ENCODE data around the gene CRELD1. TPM values are rescaled to one million over a fixed set of nuclear protein-coding genes. Genes with fewer than 3 reads are reported as not detected.
"Not testable (repeated sequence)": the region's sequence is repeated elsewhere in the genome, so short reads cannot be mapped to it uniquely, and the experiment has no call there.

CRELD1 gene
- total RNA-seq, 1 donor from 2014 or later = 22.0 TPM

DNA sequence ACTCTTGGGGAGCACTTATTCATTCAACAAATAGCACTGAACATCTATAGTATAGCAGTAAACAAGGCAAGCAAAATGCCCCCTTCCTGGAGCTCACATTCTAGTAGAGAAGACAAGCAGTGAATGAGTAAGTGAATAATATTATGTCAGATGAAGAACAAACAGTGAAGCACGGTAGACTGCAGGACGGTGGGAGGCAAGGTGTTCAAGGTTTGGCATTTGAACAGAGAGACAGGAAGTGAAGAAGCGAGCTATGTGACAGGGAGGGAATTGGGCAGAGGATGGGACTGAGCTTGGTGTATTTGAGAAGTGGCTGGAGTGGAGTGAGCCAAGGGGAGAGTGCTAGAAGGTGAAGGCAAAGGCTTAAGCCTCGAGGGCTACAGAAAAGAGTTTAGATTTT, 1.4 kb downstream of the CRELD1 start:
- no peak for DNase-seq (ENCODE audit: low read depth in 2 of 2)

DNA sequence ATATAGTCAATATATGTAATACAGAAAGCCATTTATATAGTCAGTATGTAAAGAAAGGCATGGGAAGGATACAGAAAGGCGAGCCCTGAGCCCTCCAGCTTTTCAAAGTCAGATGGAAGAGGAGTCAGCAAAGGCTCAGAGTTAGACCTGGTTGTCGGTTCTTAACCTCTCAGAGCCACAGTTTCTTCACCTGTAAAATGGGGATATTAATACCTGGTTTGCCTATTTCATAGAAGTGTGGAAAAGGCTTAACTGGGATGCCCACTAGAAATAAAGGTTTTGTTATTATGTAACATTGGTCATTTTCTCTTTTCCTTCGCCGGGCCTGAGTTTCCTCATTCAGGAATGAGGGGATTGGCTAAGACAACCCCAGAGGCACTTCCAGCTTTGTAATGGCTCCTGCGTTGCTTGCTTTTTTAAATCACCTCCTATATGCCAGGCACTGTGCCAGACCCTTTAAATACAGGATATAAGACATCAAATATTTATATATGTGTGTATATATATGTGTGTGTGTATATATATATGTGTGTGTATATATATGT, 2.4 kb downstream of the CRELD1 start:
- DNase-seq (ENCODE audit: low read depth in 2 of 2) = no peak

DNA sequence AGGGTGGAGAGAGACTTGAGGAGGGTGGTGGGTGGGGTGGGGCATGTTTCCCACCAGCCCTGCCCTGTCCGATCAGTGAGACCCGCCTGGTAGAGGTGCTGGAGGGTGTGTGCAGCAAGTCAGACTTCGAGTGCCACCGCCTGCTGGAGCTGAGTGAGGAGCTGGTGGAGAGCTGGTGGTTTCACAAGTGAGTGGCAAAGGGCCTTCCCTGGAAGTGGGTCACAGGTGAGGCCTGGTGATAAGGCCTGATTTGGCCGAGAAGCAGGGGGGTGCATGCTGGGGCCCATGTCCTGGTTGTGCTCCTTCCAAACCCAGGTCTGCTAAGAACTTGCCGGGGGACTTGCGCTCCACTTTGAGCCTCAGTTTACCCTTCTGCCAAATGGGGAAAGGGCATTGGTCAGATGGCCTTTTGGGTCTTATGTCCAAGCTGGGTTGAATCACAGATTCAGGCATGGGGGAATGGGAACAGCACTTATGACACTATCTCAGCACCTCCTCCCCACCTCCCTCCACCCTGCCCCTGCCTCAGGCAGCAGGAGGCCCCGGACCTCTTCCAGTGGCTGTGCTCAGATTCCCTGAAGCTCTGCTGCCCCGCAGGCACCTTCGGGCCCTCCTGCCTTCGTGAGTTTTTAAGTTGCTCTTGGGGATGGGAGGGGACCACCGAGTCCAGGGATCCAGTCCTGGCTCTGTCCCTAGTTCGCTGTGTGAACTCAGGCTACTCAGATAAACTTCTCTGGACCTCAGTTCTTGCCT, 4.0 kb downstream of the CRELD1 start:
- DNase-seq (ENCODE audit: low read depth in 2 of 2) = no peak

DNA sequence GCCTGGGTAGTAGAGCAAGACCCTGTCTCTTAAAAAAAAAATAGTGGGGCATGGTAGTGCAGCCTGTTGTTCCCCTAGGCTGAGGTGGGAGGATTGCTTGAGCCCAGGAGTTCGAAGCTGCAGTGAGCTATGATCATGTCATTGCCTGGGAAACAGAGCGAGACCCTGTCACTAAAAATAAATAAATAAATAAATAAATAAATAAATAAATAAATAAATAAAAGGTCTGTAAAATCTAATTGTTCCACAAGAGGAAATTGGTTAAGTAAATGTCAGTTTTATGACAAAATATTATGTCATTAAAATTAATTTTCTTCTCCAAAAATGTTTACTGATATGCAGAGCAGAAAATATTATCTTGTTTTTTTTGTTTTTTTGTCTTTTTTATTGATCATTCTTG, 5.3 kb downstream of the CRELD1 start:
- DNase-seq (ENCODE audit: low read depth in 2 of 2) = no peak

DNA sequence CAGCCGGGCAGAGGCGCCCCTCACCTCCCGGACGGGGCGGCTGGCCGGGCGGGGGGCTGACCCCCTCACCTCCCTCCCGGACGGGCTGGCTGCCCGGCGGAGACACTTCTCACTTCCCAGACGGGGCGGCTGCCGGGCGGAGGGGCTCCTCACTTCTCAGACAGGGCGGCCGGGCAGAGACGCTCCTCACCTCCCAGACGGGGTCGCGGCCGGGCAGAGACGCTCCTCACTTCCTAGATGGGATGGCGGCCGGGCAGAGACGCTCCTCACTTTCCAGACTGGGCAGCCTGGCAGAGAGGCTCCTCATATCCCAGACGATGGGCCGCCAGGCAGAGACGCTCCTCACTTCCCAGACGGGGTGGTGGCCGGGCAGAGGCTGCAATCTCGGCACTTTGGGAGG, 6.3 kb downstream of the CRELD1 start:
- not testable (repeated sequence) for DNase-seq (ENCODE audit: low read depth in 2 of 2)

DNA sequence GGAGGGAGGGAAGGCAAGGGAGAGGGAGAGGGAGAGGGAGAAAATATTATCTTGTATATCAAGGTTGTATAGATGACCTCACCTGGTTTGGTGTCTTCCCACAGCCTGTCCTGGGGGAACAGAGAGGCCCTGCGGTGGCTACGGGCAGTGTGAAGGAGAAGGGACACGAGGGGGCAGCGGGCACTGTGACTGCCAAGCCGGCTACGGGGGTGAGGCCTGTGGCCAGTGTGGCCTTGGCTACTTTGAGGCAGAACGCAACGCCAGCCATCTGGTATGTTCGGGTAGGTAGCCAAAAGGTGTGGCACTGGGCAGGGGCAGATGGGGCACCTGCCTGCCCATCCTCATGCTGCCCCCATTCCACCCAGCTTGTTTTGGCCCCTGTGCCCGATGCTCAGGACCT, 7.1 kb downstream of the CRELD1 start:
- DNase-seq (ENCODE audit: low read depth in 2 of 2) = no peak

DNA sequence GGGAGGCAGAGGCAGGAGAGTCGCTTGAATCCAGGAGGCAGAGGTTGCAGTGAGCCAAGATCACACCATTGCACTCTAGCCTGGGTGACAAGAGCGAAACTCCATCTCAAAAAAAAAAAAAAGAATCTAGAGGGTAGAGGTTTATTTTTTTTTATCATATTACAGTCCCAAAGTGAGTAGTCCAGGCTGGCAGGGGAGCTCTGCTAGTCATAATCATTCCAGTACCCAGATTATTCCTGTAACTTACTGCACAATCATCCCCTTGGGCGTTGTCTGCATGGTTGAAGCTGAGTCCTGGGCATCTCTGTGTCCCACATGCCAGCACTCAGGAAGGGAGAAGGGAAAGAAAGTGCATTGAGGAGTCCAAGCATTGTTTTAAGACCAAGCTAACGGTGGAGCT, 8.5 kb downstream of the CRELD1 start:
- DNase-seq (ENCODE audit: low read depth in 2 of 2) = no peak

DNA sequence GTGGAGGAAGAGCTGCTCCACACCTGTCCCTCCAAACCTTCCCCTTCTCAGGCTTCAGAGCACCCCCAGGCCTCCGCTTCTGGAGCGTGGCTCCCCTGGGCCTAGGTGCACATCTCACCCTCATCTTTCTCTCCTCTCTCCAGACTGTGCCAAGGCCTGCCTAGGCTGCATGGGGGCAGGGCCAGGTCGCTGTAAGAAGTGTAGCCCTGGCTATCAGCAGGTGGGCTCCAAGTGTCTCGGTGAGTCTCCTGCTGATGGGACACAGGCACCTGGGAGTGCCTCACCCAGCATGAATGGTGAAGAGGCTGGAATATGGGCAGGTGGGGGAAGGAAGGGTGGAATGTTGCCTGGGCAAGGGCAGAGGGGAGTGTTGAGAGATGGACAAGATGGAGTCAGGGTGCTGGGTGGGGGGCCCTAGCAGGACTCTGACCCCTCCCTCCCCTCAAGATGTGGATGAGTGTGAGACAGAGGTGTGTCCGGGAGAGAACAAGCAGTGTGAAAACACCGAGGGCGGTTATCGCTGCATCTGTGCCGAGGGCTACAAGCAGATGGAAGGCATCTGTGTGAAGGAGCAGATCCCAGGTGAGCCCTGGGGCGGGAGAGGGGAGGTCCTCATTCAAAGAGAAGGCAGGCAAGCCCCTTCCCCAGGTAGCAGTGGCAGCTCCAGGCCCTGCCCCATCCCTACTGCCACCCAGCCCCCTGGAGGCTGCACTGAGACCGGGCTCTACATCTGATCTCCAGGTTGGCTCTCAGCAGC, 9.5 kb downstream of the CRELD1 start:
- no peak for DNase-seq (ENCODE audit: low read depth in 2 of 2)

DNA sequence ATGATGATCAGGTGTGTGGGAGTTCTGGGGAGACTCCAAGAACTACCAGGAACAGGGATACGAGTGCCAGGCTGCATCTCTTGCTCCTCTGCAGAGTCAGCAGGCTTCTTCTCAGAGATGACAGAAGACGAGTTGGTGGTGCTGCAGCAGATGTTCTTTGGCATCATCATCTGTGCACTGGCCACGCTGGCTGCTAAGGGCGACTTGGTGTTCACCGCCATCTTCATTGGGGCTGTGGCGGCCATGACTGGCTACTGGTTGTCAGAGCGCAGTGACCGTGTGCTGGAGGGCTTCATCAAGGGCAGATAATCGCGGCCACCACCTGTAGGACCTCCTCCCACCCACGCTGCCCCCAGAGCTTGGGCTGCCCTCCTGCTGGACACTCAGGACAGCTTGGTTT, 10.6 kb downstream of the CRELD1 start:
- no peak for DNase-seq (ENCODE audit: low read depth in 2 of 2)

DNA sequence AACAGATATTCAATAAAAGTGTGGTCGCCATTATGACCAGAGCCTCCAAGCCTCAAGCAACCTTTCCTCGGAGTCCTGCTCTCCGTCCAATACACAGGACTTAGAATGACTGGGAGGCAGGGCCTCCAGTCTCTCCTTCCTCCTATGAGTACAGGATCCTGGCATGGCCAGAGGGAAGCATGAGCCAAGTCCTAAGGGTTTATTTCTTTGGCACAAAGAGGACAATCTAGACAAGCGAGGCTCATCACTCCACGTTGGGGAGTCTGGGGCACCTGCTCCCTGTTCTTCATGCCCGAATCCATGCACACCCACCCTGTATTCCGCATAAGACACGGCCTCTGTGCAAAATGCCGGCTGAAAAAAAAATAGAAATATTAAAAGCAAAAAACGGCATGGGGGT, 11.7 kb downstream of the CRELD1 start:
- no peak for DNase-seq (ENCODE audit: low read depth in 2 of 2)

DNA sequence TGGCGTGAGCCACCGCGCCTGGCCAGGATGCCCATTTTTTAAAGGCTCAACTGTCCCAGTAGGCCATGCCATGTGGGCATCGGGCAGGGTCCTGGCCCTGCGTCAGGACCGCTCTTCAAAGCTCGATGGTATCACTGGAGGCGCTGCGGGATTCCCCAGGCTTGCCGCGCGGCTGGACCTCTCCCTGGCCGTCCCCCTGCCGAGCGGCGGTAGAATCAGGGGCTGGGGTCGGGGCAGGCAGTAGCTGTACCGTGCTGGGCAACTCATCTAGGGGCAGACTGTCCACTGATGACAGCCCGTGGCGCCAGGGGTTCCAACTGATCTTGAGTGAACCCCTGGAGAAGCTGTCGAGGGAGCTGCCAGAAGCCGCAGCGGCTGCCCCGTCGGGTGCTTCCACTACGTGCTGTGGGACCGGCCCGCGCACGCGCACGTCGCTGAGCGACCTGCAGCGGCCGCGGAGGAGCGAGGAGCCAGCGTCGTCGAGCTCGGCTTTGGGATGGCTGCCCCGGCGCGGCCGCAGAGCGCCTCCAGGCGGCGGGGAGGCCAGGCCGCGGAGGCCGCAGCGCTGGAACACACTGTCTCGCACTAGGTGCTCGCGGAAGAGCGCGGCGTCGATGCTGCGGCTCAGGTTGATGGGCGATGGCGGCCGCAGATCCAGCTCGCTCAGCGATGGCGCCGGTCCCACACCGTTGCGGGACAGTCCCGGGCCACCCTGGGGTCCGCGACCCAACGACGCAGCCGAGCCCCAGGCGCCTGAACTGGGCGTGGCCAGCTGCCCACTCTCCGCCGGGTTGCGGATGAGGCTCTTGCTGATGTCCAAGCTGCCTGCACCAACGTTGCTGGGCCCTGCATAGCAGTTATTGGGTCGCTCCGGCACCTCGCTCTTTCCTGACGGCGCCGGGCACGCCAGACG, 12.7 kb downstream of the CRELD1 start:
- peak; percentile 80 to 94 for DNase-seq (ENCODE audit: low read depth in 2 of 2)

DNA sequence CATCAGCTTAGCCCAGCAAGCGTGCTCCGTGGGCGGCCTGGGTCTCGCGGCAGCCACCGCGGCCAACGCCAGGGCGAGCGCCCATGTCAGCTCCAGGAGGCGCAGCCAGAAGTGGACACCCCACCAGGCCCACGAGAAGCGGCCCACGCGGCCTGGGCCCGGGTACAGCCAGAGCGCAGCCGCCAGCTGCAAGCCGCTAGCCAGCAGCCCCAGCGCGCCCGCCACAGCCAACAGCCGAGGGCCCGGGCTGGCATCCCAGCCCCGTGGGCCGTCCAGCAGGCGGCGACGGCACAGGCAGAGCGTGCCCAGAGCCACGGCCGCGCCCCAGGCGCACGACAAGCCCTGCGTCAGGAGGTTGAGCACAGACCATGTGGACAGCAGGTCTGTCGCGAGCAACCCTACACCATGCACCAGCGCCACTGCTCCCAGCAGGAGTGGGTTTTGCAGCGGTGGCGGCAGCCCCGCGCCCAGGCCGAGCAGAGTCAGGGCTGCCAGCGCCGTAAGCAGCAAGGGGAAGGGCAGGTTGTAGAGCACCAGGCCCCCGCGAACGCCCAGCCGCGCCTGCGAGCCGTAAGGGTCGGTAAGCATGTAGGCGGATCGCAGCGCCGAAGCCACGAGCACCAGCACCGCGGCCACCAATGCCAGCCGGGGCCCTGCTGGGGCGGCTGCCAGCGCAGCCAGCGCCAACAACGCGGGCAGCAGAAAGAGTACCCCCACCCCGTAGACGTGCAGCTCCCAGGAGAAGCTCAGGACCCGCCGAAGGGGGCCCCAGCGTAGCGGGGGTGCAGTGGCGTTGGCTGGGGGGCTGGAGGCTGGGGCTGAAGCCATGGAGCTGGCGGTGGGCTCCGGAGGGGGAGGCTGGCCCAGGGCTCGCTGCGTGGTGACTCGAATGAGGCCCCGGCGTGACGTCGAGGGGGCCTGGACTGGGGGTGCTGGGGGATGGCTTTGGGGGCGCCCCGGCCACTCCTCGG, 13.7 kb downstream of the CRELD1 start:
- DNase-seq (ENCODE audit: low read depth in 2 of 2) = peak; percentile 70 to 85

DNA sequence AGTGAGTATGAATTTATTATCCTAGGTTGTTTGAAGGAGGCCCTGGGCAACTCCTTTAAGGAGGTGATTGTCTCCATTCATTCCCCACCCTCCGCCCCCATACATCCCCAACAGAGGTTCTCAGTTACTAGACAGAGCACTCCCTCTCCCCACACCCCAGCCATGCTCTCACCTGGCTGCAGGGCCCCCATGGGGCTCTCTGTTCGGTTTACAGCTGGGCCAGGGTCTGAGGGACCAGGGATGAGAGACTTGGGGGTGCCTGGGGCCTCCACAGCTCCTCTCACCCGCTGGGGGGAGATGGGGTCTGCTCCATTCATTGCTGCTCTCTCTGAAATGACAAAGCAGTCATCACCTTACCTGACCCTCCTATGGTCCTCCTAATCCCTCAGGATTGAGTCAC, 15.0 kb downstream of the CRELD1 start:
- no peak for DNase-seq (ENCODE audit: low read depth in 2 of 2)

DNA sequence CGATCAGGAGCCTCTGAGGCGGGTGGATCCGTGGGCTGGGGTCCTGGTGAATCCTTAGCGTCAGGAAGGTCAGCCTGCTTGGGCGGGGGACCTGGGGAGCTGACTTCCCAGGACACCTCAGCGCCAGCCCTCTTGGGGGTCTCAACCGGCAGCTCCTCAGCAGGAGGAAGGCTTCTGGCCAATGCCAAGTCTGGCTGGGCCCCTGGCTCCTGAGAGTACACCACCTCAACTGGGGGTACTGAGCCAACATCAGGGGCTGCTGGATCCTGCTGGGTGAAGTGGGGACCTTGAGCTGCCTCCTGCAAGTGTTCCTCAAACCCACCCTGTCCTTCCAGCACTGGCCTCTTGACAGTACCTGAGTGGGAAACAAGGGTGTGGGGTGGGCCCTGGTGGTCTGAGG, 15.5 kb downstream of the CRELD1 start:
- DNase-seq (ENCODE audit: low read depth in 2 of 2) = no peak

DNA sequence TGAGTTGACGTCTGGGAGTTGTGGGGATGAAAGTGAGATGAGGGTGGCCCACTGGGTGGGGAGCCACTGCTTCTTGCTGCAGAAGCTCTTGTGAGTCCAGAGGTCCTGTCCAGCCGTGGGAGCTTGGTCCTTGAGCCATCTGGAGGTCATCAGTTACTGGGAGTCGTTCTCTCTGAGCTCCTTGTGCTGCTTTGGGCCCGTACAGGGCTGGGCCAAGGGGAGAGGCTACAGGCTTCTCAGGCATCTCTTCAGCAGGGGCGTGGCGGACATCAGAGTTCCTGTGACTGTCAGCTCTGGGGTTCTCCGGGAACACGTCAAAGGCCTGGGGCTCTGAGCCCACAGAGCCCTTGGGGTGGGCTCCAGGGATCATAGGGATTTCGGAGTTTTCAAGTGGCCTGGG, 16.0 kb downstream of the CRELD1 start:
- DNase-seq (ENCODE audit: low read depth in 2 of 2) = no peak

DNA sequence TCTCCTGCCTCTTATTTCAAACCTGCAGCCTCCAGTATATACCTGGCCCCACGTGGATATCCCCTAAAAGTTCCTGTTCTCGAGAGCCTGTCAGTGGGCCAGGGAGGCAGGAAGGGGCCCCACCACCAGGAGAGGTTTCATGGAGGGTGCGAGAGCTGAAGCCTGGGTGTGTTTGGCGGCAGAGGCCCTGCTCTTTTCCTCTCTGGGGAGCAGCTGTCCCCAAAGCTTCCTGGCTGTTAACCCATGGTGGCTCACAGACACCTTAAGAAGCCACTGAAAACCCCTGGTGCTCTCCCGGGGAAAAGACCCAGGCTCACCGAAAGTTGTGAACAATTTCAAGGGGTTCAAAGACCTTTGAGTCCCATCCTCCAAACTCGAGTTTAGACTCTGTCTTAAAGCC, 17.5 kb downstream of the CRELD1 start:
- DNase-seq (ENCODE audit: low read depth in 2 of 2) = no peak

DNA sequence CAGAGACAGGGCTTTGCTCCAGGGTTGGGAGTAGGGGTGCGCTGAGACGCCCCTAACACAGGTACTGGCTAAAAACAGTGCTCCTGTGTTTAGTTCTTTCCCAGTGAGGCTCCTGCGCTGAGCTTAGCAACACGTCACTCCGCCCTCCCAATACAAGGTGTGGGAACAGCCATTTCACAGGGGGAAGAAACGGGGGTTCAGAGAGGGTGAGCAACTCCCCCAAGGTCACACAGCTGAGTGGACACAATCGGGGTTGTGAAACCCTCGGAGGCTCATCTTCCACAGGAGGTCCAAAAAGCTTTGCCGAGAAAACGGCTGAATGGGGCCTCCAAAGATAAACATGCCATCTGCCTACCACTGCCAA, 17.9 kb downstream of the CRELD1 start:
- no peak for DNase-seq (ENCODE audit: low read depth in 2 of 2)

DNA sequence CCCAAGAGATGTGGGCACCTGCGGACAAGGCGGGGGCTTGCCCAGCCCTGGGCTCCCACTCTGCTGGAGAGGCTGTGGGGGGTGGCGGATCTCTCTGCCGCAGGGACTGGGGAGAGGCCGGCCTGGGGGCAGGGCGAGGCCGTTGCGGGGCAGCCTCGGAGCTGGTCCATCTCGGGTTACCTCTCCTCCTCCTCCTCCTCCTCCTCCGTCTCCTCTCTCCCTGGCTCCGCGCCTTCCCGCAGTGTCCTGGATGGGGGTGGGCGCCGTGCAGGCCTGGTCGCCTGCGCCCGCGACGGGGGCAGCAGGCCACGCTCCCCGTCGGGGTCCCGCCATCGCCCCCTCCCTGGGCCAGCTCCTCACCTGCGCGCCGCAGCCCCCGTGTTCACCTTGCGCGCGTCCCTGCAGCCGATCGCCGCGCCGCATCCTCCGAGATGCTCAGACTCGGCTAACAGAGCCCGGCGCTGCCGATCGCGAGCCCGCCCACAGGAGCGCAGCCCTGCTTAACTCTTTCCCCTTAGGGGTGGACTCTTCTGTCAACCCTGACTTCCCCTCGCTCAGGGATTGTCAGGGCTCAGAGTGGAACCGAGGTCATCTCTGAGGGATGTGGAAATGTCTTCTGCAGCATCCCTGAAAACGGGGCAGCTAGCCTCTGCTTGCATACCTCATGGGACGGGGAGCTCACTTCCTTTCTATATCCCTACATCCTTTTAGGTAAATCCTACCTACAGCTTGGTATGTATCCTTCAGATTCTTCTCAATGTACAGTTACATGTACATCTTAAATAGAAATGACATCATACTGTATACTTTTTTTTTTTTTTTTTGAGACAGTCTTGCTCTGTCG, 18.6 kb downstream of the CRELD1 start, which contains the start of gene PRRT3:
Gene PRRT3 (minus strand): TSS at position 447 of the 844 bp plus-strand sequence. CDS start 2,293 bp downstream, outside the sequence.
- DNase-seq (ENCODE audit: low read depth in 2 of 2) = peak; percentile 10 to 32

DNA sequence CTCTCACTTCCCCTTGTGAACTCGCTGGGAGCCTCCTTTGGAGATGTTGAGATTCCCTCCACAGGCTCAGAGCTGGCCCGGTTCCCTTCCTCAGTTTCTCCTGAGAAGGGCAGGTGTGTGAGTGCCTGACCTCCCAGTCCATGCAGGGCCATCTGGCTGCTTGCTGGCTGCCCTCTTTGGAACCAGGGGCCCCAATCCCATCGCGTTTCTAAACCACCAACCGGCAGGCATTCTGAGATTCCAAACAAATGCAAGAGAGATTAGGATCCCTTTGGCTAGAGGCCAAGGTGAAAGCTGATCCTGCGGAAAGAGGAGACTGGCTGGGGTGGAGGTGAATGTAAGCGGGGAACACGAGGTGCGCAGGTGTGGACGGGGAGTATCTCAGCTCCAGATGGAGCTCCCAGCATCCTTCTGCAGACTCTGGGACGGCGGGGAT, 21.5 kb downstream of the CRELD1 start:
- DNase-seq (ENCODE audit: low read depth in 2 of 2) = no peak
